Tibial nerve (tissue), 4 donors: Measurements from ENCODE around the gene RGL3.

Experiments used
- EP300 ChIP-seq, 2 donors: sonication (generic); formaldehyde crosslinking; IDR thresholded peaks; one replicate each; pipeline ENCODE4 v1.6.1; 2017; ENCODE audit warnings: antibody characterized with exemption in 2 of 2, mild to moderate bottlenecking in 1 of 2
- TF ChIP-seq, protein P1 (sequence below), 5 experiments: fragments of 200-600 bp in 3 of 5; fragments of 450-650 bp in 2 of 5; sonication (generic) in 3 of 5; IDR thresholded peaks; one replicate each; pipeline ENCODE4 v1.5.1; 2016 to 2019; ENCODE audit warnings: antibody characterized with exemption in 5 of 5, mild to moderate bottlenecking in 3 of 5, moderate library complexity in 2 of 5

GRCh38 chr19:11382898-11383705 is 36.0 kb downstream of the RGL3 start:
- TF ChIP-seq, protein P1, sequence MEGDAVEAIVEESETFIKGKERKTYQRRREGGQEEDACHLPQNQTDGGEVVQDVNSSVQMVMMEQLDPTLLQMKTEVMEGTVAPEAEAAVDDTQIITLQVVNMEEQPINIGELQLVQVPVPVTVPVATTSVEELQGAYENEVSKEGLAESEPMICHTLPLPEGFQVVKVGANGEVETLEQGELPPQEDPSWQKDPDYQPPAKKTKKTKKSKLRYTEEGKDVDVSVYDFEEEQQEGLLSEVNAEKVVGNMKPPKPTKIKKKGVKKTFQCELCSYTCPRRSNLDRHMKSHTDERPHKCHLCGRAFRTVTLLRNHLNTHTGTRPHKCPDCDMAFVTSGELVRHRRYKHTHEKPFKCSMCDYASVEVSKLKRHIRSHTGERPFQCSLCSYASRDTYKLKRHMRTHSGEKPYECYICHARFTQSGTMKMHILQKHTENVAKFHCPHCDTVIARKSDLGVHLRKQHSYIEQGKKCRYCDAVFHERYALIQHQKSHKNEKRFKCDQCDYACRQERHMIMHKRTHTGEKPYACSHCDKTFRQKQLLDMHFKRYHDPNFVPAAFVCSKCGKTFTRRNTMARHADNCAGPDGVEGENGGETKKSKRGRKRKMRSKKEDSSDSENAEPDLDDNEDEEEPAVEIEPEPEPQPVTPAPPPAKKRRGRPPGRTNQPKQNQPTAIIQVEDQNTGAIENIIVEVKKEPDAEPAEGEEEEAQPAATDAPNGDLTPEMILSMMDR (IDR thresholded peaks at IDR 0.05) = peak in 4 of 5 experiments; percentile 40 to 55 (median 53)
- TF ChIP-seq EP300 (IDR thresholded peaks at IDR 0.05) = no peak
